Suprapubic skin (tissue), 4 donors: ENCODE data around the gene TSPAN15. TPM values are rescaled to one million over a fixed set of nuclear protein-coding genes. Genes with fewer than 3 reads are reported as not detected.

Source experiments
- DNase-seq, 2 donors: peaks; one replicate each; pipeline ENCODE4 v3.0.0-alpha.2; 2019; ENCODE audit warnings: low spot score in 2 of 2
- H3K27ac ChIP-seq: fragments of 200-600 bp; sonication (generic); one replicate; pipeline ENCODE4 v1.5.1; 2019
- H3K27me3 ChIP-seq: fragments of 200-600 bp; sonication (generic); one replicate; pipeline ENCODE4 v1.5.1; 2019
- H3K36me3 ChIP-seq: fragments of 200-600 bp; sonication (generic); one replicate; pipeline ENCODE4 v1.5.1; 2019
- H3K4me1 ChIP-seq: fragments of 200-600 bp; sonication (generic); one replicate; pipeline ENCODE4 v1.5.1; 2019
- H3K4me3 ChIP-seq: fragments of 200-600 bp; sonication (generic); one replicate; pipeline ENCODE4 v1.5.1; 2019; ENCODE audit warnings: mild to moderate bottlenecking
- H3K9me3 ChIP-seq: fragments of 200-600 bp; sonication (generic); one replicate; pipeline ENCODE4 v1.5.1; 2019
- EP300 ChIP-seq: sonication (generic); formaldehyde crosslinking; IDR thresholded peaks from one replicate; pipeline ENCODE4 v1.6.1; 2017; ENCODE audit warnings: antibody characterized with exemption
- POLR2A ChIP-seq, 2 donors: fragments of 450-650 bp; IDR thresholded peaks; one replicate each; pipeline ENCODE4 v1.6.1; 2017; ENCODE audit warnings: antibody characterized with exemption in 2 of 2, mild to moderate bottlenecking in 2 of 2, moderate library complexity in 2 of 2
- POLR2AphosphoS5 ChIP-seq, 3 donors: sonication (generic); formaldehyde crosslinking; IDR thresholded peaks; one replicate each; pipeline ENCODE4 v1.6.1; 2017; ENCODE audit warnings: antibody characterized with exemption in 3 of 3
- WGBS: methylation state at CpG from one replicate; pipeline ENCODE4 v1.1.5; 2018; 5-methylcytosine and 5-hydroxymethylcytosine counted together
- total RNA-seq, 4 donors: library from RNA; depleted of rRNA; stranded (reverse); fragments of >200 nt; gene quantifications; one replicate each; pipeline ENCODE4 v1.1.0, GENCODE V29; 2016
- TF ChIP-seq, protein P1 (sequence below), 2 donors: fragments of 200-600 bp in 1 of 2; fragments of 450-650 bp in 1 of 2; sonication (generic) in 1 of 2; IDR thresholded peaks; one replicate each; pipeline ENCODE4 v1.5.1; 2016 to 2019; ENCODE audit warnings: antibody characterized with exemption in 2 of 2, mild to moderate bottlenecking in 1 of 2, moderate library complexity in 1 of 2

Gene TSPAN15
- total RNA-seq, 4 donors from 2014 or later, result 4.0 to 18.1 (median 11.7) TPM

DNA sequence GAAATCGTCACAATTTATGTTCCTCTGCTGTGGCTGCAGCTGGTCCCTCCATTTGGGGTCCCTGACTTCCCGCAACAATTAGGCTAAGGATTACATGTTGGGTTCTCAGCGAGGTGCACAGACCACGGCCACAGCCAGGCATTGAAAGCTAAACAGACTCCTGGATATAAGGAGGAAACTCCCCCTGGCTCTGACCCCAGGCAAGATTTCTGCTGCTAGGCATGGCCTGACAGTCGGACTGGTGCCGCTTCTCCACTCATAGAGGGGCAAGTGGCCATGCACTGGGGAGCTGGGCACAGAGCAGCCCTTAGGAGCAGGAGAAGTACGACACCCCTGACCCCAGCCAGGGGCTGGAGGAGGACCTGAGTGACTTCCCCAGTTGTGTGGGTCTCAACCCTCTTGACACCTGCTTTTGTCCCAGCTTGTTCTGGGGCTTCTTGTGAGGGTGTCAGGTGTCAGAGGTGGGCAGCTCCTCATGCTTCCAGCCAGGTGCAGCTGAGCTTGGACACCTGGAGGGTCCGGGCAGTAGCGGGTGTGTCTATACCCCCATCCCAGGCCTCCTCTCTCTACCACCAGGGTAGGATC, 38.3 kb downstream of the TSPAN15 start:
- TF ChIP-seq POLR2A (IDR thresholded peaks at IDR 0.05), result no peak
- Histone ChIP-seq H3K27ac (no peak overlapping the region), H3K4me3 (no peak overlapping the region), H3K27me3 (no peaks in the 10 kb centered on the region), H3K9me3 (no peaks in the 10 kb centered on the region), H3K36me3 (no peaks in the 10 kb centered on the region), H3K4me1 (peaks cover 20% of the 10 kb centered on the region)
- peak in 1 of 2 donors; percentile 34 for DNase-seq
- 95% methylated on average over 4 of the region's 9 CpGs for WGBS

DNA sequence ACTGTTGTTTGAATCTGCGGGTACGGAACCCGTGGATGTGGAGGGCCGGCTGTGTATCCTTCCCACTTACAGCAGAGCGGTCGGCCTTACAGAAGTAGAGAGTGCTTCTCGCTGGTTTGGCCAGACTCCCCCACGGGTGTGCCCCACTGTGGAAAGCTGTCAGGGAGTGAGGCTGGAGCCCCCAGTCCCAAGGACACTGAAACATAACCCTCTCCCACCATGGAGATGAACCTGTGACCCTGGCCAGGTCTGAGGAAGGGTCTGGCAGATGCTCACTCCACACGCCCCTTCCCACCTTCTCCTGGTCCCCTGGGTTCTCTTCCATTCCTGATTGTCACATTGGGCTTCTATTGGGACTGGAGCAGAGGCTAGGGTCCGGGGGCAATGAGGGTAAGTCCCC, 39.6 kb downstream of the TSPAN15 start:
- H3K4me1 ChIP-seq, result peaks cover 20% of the 10 kb centered on the region
- 94% methylated on average over 9 of the region's 10 CpGs for WGBS
- H3K9me3 ChIP-seq, result no peaks in the 10 kb centered on the region
- H3K36me3 ChIP-seq, result no peaks in the 10 kb centered on the region
- H3K27ac ChIP-seq, result no peak overlapping the region
- TF ChIP-seq, protein P1, sequence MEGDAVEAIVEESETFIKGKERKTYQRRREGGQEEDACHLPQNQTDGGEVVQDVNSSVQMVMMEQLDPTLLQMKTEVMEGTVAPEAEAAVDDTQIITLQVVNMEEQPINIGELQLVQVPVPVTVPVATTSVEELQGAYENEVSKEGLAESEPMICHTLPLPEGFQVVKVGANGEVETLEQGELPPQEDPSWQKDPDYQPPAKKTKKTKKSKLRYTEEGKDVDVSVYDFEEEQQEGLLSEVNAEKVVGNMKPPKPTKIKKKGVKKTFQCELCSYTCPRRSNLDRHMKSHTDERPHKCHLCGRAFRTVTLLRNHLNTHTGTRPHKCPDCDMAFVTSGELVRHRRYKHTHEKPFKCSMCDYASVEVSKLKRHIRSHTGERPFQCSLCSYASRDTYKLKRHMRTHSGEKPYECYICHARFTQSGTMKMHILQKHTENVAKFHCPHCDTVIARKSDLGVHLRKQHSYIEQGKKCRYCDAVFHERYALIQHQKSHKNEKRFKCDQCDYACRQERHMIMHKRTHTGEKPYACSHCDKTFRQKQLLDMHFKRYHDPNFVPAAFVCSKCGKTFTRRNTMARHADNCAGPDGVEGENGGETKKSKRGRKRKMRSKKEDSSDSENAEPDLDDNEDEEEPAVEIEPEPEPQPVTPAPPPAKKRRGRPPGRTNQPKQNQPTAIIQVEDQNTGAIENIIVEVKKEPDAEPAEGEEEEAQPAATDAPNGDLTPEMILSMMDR (IDR thresholded peaks at IDR 0.05), result no peak
- TF ChIP-seq EP300 (no peak), POLR2A (IDR thresholded peaks at IDR 0.05) (no peak), POLR2AphosphoS5 (IDR thresholded peaks at IDR 0.05) (no peak)
- DNase-seq, result peak in 1 of 2 donors; percentile 41
- H3K4me3 ChIP-seq, result no peak overlapping the region
- no peaks in the 10 kb centered on the region for H3K27me3 ChIP-seq

DNA sequence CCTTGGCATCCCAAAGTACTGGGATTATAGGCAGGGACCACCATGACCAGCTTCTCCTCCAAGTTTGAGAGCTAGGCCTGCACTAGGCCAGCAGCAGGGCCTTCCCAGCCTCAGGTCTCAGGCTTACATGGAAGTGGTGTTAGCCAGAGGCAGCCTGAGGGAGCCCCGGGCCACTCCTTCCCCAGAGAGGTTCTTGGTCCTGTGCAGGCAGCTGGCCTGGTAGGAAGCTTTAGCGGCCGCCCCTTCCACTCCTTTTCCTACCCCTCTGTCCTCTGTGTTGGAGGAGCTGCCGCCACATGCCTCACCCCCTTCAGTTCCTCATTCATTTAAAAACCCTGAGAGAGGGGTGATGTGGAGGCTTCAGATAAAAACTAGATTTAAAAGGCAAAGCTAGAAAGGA, 40.3 kb downstream of the TSPAN15 start:
- Histone ChIP-seq H3K4me1 (peaks cover 18% of the 10 kb centered on the region), H3K36me3 (no peaks in the 10 kb centered on the region), H3K27me3 (no peaks in the 10 kb centered on the region), H3K4me3 (no peak overlapping the region), H3K9me3 (no peaks in the 10 kb centered on the region), H3K27ac (no peak overlapping the region)
- DNase-seq, result peak in 1 of 2 donors; percentile 33
- TF ChIP-seq EP300, result no peak
- WGBS, result 77% methylated on average over 4 of the region's 4 CpGs

DNA sequence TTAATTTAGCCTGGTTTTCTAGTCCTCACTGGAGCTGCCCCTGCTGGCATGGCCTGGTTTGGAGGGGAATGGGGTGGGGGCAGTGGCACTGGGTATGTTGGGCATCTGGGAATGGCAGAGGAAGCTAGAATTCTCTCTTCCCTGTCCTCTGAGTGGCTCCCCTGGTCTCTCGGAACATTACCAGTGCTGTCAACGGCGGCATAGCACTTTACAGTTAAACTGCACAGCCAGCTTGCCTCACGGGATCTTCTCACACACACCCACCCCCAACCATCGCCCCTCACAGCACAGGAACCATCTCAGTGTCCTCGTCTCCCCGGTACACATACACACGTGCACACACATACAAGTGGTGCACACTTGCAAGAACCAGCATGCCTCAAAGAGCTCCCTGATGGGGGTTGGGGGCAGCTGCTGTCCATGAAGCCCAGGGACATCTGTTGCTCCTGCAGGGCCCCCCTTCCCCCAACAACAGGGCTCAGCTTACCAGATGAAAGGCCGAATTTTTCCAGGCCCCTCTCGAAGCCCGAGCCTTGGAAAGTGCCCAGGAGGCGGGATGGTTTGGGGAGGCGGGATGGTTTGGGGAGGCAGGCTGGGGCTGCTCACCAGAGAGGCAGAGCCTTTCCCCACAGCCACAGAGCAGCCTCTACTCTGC, 41.0 kb downstream of the TSPAN15 start:
- WGBS, result 82% methylated on average over 10 of the region's 13 CpGs
- Histone ChIP-seq H3K9me3 (no peaks in the 10 kb centered on the region), H3K4me3 (no peak overlapping the region), H3K27ac (no peak overlapping the region), H3K27me3 (no peaks in the 10 kb centered on the region), H3K36me3 (no peaks in the 10 kb centered on the region), H3K4me1 (peaks cover 18% of the 10 kb centered on the region)
- DNase-seq, result peak in 1 of 2 donors; percentile 53
- TF ChIP-seq POLR2AphosphoS5 (IDR thresholded peaks at IDR 0.05), result no peak

DNA sequence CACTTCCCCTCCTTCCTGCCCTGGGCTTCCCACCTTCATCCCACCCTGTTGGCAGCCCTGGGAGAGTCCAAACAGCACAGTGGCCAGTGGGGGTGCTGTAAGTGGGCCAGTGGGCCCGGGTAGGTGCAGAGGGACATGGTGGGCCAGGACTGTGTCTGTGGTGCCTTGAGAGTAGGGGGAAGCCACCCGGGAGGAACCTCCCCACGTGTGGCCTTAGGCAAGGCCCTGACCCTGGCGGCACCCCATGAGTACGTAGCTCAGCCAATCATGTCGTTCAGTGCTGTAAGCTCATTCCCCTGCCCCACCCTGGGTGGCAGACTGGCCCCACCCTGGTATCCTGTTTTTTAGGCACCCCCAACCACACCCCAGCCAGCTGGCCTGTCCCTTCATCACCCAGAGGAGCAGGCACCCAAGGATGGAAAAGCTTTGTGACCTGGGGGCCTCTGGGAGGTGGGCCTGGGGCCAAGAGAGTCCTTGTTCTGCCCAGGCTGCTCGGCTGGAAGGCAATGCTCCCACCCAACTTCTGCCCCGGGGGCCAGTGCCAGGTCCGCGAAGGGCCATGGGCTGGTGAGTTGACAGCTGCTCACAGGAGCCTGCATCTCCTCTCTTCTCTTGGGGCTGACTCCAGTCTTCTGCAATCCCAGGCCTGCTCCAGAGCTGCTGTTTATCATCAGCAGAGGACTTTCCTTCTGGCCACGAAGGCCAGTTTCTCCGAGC, 41.6 kb downstream of the TSPAN15 start:
- 51% methylated on average over 3 of the region's 12 CpGs for WGBS
- no peaks in the 10 kb centered on the region for H3K9me3 ChIP-seq
- peaks cover 14% of the 10 kb centered on the region for H3K4me1 ChIP-seq
- peak in 1 of 2 donors; percentile 61 for DNase-seq
- no peak overlapping the region for H3K27ac ChIP-seq
- H3K4me3 ChIP-seq, result no peak overlapping the region
- no peaks in the 10 kb centered on the region for H3K36me3 ChIP-seq
- TF ChIP-seq POLR2A (IDR thresholded peaks at IDR 0.05), result no peak
- no peak for TF ChIP-seq EP300
- TF ChIP-seq, protein P1 (IDR thresholded peaks at IDR 0.05), result no peak
- no peaks in the 10 kb centered on the region for H3K27me3 ChIP-seq

- H3K9me3 ChIP-seq, result no peaks in the 10 kb centered on the region
- no peak for TF ChIP-seq EP300
- no peak for TF ChIP-seq POLR2A (IDR thresholded peaks at IDR 0.05)
- TF ChIP-seq, protein P1 (IDR thresholded peaks at IDR 0.05), result no peak
- TF ChIP-seq POLR2AphosphoS5 (IDR thresholded peaks at IDR 0.05), result no peak
- peak overlapping the region; percentile 38 for H3K27ac ChIP-seq
- no peaks in the 10 kb centered on the region for H3K27me3 ChIP-seq
- no peaks in the 10 kb centered on the region for H3K36me3 ChIP-seq
- H3K4me3 ChIP-seq, result no peak overlapping the region
- peaks cover 14% of the 10 kb centered on the region for H3K4me1 ChIP-seq
- peak in 1 of 2 donors; percentile 76 for DNase-seq
- WGBS, result 83% methylated on average over 27 of the region's 30 CpGs
These were observed 43.6 kb downstream of the TSPAN15 start for GRCh38 chr10:69494626-69495558.
